ENCODE data around the gene ANO6. TPM values are rescaled to one million over a fixed set of nuclear protein-coding genes. Genes with fewer than 3 reads are reported as not detected.
A peak's percentile ranks its signal among the peaks of the same experiment; 100 is the strongest.

ANO6 gene
- total RNA-seq, 2 donors from 2014 or later = 114 to 139 TPM

- TF ChIP-seq, protein P1, sequence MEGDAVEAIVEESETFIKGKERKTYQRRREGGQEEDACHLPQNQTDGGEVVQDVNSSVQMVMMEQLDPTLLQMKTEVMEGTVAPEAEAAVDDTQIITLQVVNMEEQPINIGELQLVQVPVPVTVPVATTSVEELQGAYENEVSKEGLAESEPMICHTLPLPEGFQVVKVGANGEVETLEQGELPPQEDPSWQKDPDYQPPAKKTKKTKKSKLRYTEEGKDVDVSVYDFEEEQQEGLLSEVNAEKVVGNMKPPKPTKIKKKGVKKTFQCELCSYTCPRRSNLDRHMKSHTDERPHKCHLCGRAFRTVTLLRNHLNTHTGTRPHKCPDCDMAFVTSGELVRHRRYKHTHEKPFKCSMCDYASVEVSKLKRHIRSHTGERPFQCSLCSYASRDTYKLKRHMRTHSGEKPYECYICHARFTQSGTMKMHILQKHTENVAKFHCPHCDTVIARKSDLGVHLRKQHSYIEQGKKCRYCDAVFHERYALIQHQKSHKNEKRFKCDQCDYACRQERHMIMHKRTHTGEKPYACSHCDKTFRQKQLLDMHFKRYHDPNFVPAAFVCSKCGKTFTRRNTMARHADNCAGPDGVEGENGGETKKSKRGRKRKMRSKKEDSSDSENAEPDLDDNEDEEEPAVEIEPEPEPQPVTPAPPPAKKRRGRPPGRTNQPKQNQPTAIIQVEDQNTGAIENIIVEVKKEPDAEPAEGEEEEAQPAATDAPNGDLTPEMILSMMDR (IDR thresholded peaks at IDR 0.05) = no peak
- no peak for ATAC-seq (ENCODE audit: insufficient number of reproducible peaks, low FRiP score, low read depth)
- H3K27me3 ChIP-seq (replicated peaks; ENCODE audit: insufficient read depth) = no peaks in the 10 kb centered on the region
- no peak for DNase-seq (ENCODE audit: low spot score)
- no peak overlapping the region for H3K4me3 ChIP-seq
- peaks cover 3% of the 10 kb centered on the region for H3K36me3 ChIP-seq
- H3K4me1 ChIP-seq (ENCODE audit: control insufficient read depth in 1 of 2, low read depth in 2 of 2) = peaks cover 4% of the 10 kb centered on the region in 2 donors
- H3K9me3 ChIP-seq = peaks cover 19% of the 10 kb centered on the region
- no peak overlapping the region for H3K27ac ChIP-seq
Observed at GRCh38 chr12:45178771-45179170, 37.1 kb upstream of the ANO6 start.

GRCh38 chr12:45182511-45182910 lies 33.4 kb upstream of the ANO6 start:
- no peaks in the 10 kb centered on the region for H3K36me3 ChIP-seq
- H3K27me3 ChIP-seq (replicated peaks; ENCODE audit: insufficient read depth) = no peaks in the 10 kb centered on the region
- H3K4me3 ChIP-seq = no peak overlapping the region
- H3K9me3 ChIP-seq = peaks cover 18% of the 10 kb centered on the region
- no peak overlapping the region for H3K27ac ChIP-seq
- DNase-seq (ENCODE audit: low spot score) (no peak), ATAC-seq (ENCODE audit: insufficient number of reproducible peaks, low FRiP score, low read depth) (no peak)
- TF ChIP-seq, protein P1 (IDR thresholded peaks at IDR 0.05) = no peak
- H3K4me1 ChIP-seq (ENCODE audit: control insufficient read depth in 1 of 2, low read depth in 2 of 2) = peaks cover 4 to 10% of the 10 kb centered on the region in 2 donors

DNA sequence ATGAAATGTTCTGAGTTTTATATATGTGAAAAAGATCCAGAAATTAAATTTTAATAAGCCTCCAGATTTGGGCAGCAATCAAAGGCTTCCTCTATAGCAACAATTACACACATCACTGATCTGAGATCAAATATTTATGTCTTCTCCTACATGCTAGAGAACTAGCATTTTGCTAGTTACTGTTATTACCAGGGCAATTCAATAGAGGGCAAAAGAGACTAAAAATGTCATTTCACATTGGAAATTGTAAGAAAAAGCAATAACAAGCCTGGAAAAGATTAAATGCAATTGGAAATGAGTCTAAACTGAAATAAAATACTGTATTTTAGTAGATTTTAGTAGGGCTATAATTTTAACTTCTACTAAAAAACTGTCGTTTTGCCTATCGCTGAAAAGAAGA lies 32.6 kb upstream of the ANO6 start:
- TF ChIP-seq, protein P1 (IDR thresholded peaks at IDR 0.05) = peak; percentile 43
- peak overlapping the region; percentile 36 for H3K4me3 ChIP-seq
- H3K36me3 ChIP-seq = no peaks in the 10 kb centered on the region
- ATAC-seq (ENCODE audit: insufficient number of reproducible peaks, low FRiP score, low read depth) = no peak
- DNase-seq (ENCODE audit: low spot score) = no peak
- no peaks in the 10 kb centered on the region for H3K27me3 ChIP-seq (replicated peaks; ENCODE audit: insufficient read depth)
- peaks cover 4 to 10% of the 10 kb centered on the region in 2 donors for H3K4me1 ChIP-seq (ENCODE audit: control insufficient read depth in 1 of 2, low read depth in 2 of 2)
- peaks cover 12% of the 10 kb centered on the region for H3K9me3 ChIP-seq
- H3K27ac ChIP-seq = no peak overlapping the region

- Histone ChIP-seq H3K4me3 (no peak overlapping the region), H3K27ac (no peak overlapping the region), H3K4me1 (ENCODE audit: control insufficient read depth in 1 of 2, low read depth in 2 of 2) (peaks cover 4 to 10% of the 10 kb centered on the region in 2 donors), H3K36me3 (no peaks in the 10 kb centered on the region), H3K27me3 (replicated peaks; ENCODE audit: insufficient read depth) (no peaks in the 10 kb centered on the region), H3K9me3 (peaks cover under 1% of the 10 kb centered on the region)
- DNase-seq (ENCODE audit: low spot score) (no peak), ATAC-seq (ENCODE audit: insufficient number of reproducible peaks, low FRiP score, low read depth) (no peak)
- TF ChIP-seq, protein P1 (IDR thresholded peaks at IDR 0.05) = no peak
Observed at GRCh38 chr12:45184147-45184963, 31.5 kb upstream of the ANO6 start.

DNA sequence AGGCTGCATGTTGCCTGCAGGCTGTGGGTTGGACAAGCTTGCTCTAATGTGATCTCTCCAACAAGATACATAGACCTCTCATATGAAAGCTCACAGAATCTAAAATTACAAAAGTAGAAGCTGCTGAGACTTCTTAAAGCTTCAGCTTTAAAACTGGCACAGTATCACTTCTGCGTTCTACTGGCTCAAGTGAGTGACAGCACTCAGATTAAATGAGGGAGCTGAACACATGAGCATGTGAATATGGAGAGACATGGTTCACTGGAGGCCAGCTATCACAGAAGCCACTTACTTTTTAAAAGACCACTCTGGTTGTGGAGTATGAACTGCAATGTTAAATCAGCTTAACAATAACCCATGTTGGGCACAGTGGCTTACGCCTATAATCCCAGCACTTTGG lies 29.1 kb upstream of the ANO6 start:
- Histone ChIP-seq H3K27ac (no peak overlapping the region), H3K36me3 (no peaks in the 10 kb centered on the region), H3K27me3 (replicated peaks; ENCODE audit: insufficient read depth) (no peaks in the 10 kb centered on the region), H3K9me3 (no peaks in the 10 kb centered on the region), H3K4me3 (no peak overlapping the region), H3K4me1 (ENCODE audit: control insufficient read depth in 1 of 2, low read depth in 2 of 2) (peaks cover 4 to 10% of the 10 kb centered on the region in 2 donors)
- TF ChIP-seq, protein P1 (IDR thresholded peaks at IDR 0.05) = no peak
- ATAC-seq (ENCODE audit: insufficient number of reproducible peaks, low FRiP score, low read depth) (no peak), DNase-seq (ENCODE audit: low spot score) (no peak)
